Measurements from ENCODE around the gene PRKCG. TPM values are rescaled to one million over a fixed set of nuclear protein-coding genes. Genes with fewer than 3 reads are reported as not detected.

PRKCG gene
- total RNA-seq, 1 experiment from 2014 or later: not detected

- TF ChIP-seq, protein P1, sequence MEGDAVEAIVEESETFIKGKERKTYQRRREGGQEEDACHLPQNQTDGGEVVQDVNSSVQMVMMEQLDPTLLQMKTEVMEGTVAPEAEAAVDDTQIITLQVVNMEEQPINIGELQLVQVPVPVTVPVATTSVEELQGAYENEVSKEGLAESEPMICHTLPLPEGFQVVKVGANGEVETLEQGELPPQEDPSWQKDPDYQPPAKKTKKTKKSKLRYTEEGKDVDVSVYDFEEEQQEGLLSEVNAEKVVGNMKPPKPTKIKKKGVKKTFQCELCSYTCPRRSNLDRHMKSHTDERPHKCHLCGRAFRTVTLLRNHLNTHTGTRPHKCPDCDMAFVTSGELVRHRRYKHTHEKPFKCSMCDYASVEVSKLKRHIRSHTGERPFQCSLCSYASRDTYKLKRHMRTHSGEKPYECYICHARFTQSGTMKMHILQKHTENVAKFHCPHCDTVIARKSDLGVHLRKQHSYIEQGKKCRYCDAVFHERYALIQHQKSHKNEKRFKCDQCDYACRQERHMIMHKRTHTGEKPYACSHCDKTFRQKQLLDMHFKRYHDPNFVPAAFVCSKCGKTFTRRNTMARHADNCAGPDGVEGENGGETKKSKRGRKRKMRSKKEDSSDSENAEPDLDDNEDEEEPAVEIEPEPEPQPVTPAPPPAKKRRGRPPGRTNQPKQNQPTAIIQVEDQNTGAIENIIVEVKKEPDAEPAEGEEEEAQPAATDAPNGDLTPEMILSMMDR (IDR thresholded peaks at IDR 0.05; ENCODE audit: unreplicated experiment): peak; percentile 92
Measured at GRCh38 chr19:53906211-53907192, 24.5 kb downstream of the PRKCG start.

GRCh38 chr19:53907193-53907581 is 25.2 kb downstream of the PRKCG start:
- Mint-ChIP-seq H3K4me1 (ENCODE audit: insufficient read depth, unreplicated experiment) (peaks cover 7% of the 10 kb centered on the region), H3K36me3 (ENCODE audit: insufficient read depth, unreplicated experiment) (peaks cover 6% of the 10 kb centered on the region), H3K27me3 (ENCODE audit: insufficient read depth, unreplicated experiment) (peaks cover 84% of the 10 kb centered on the region), H3K4me3 (ENCODE audit: unreplicated experiment) (peak overlapping the region; percentile 28), H3K27ac (ENCODE audit: low read depth, unreplicated experiment) (no peak overlapping the region), H3K9me3 (ENCODE audit: unreplicated experiment) (peaks cover 7% of the 10 kb centered on the region)
- intact Hi-C loops (cut with micrococcal nuclease): loop anchor here (1.0 to 5.0 kb wide), 2 partner anchors 65 to 117 kb away; no protein-coding TSS in a partner anchor
- ChIA-PET CTCF (interaction anchor here (0.6 to 1.6 kb wide), 16 partner anchors 10 to 1756 kb away, joined by 3 to 10 read pairs (median 3); no protein-coding TSS in a partner anchor), POLR2A (interaction anchor here (0.6 kb wide), 1 partner anchor 493 kb away, joined by 3 read pairs; no protein-coding TSS in a partner anchor)
- DNase-seq (ENCODE audit: unreplicated experiment): no peak
- no TSS peak for BruUV-seq (replicated peaks)
- TF ChIP-seq, protein P1 (IDR thresholded peaks at IDR 0.05; ENCODE audit: unreplicated experiment): no peak

More at GRCh38 chr19:53906211-53907192, 24.5 kb downstream of the PRKCG start:
- Mint-ChIP-seq H3K27ac (ENCODE audit: low read depth, unreplicated experiment) (no peak overlapping the region), H3K27me3 (ENCODE audit: insufficient read depth, unreplicated experiment) (peaks cover 79% of the 10 kb centered on the region), H3K36me3 (ENCODE audit: insufficient read depth, unreplicated experiment) (peaks cover 6% of the 10 kb centered on the region), H3K4me3 (ENCODE audit: unreplicated experiment) (peak overlapping the region; percentile 28), H3K4me1 (ENCODE audit: insufficient read depth, unreplicated experiment) (peaks cover 7% of the 10 kb centered on the region), H3K9me3 (ENCODE audit: unreplicated experiment) (peaks cover 6% of the 10 kb centered on the region)
- DNase-seq (ENCODE audit: unreplicated experiment): peak; percentile 29
- CTCF ChIA-PET: interaction anchor here (0.5 to 1.6 kb wide), 18 partner anchors 11 to 488 kb away, joined by 3 to 10 read pairs (median 3); no protein-coding TSS in a partner anchor
- no TSS peak for BruUV-seq (replicated peaks)
- POLR2A ChIA-PET: interaction anchor here (0.6 kb wide), 1 partner anchor 493 kb away, joined by 3 read pairs; no protein-coding TSS in a partner anchor
- intact Hi-C loops (cut with micrococcal nuclease): loop anchor here (1.0 to 5.0 kb wide), 2 partner anchors 64 to 118 kb away; no protein-coding TSS in a partner anchor

GRCh38 chr19:53907690-53908089 is 25.7 kb downstream of the PRKCG start:
- no peak for DNase-seq (ENCODE audit: unreplicated experiment)
- TF ChIP-seq, protein P1 (IDR thresholded peaks at IDR 0.05; ENCODE audit: unreplicated experiment): no peak
- Mint-ChIP-seq H3K4me1 (ENCODE audit: insufficient read depth, unreplicated experiment) (peaks cover 7% of the 10 kb centered on the region), H3K27ac (ENCODE audit: low read depth, unreplicated experiment) (no peak overlapping the region), H3K9me3 (ENCODE audit: unreplicated experiment) (peaks cover 7% of the 10 kb centered on the region), H3K36me3 (ENCODE audit: insufficient read depth, unreplicated experiment) (peaks cover 6% of the 10 kb centered on the region), H3K27me3 (ENCODE audit: insufficient read depth, unreplicated experiment) (peaks cover 84% of the 10 kb centered on the region), H3K4me3 (ENCODE audit: unreplicated experiment) (no peak overlapping the region)
- POLR2A ChIA-PET: no interaction called here
- CTCF ChIA-PET: interaction anchor here (0.7 to 1.6 kb wide), 8 partner anchors 9 to 1756 kb away, joined by 3 to 10 read pairs (median 4); no protein-coding TSS in a partner anchor
- intact Hi-C loops (cut with micrococcal nuclease): loop anchor here (1.0 to 5.0 kb wide), 2 partner anchors 65 to 117 kb away; no protein-coding TSS in a partner anchor
- BruUV-seq (replicated peaks): no TSS peak

Measured in MCF 10A (cell line).